Inflammatory macrophage treated with lipopolysaccharide for 4 hours (primary cell): ENCODE measurements around the gene ZBTB7C.
A peak's percentile ranks its signal among the peaks of the same experiment; 100 is the strongest.

Experiments
- DNase-seq: peaks from one replicate; pipeline ENCODE4 v3.0.0-alpha.2; 2020

The ZBTB7C gene

DNA sequence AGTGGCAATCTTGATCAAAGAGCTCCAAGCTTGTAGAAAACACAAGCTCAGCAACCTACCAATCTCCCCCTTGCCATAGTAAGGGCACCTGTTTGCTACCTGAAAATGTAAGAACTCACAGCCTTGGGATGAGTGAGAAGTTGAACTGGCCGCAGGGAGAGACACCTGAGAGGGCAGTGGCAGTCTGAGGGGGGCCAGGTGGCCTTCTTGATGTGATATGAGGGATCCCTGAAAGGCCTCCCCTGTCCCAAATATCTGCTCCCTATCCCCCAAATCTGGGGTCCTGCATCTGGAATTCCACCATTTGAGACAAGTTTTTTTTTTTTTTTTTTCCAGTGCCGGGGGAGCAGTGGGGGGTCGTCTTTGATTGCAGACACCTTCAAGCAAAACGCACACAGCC, 248.6 kb downstream of the ZBTB7C start:
- no peak for DNase-seq

GRCh38 chr18:48159816-48160215, 249.4 kb downstream of the ZBTB7C start:
- no peak for DNase-seq

DNA sequence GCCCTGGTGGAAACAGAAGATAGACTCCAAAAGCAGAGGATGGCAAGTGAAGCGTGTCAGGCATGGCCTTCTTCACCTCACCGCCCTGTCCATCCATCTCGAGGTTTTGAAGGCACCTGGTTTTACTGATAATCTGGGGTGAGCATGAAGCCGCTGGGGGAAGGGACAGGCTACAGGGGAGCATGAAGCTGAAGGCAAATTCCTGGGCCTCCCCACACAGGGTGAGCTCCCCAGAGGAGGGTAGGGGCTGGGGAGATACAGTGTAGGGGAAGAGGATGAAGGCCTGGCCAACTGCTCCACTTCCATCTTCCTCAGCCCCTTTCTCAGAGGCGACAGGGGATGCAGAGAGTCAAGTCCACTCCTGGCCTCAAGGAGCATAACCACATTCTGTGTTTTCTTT, 250.5 kb downstream of the ZBTB7C start:
- DNase-seq: no peak

GRCh38 chr18:48157956-48158355, 251.2 kb downstream of the ZBTB7C start:
- no peak for DNase-seq

DNA sequence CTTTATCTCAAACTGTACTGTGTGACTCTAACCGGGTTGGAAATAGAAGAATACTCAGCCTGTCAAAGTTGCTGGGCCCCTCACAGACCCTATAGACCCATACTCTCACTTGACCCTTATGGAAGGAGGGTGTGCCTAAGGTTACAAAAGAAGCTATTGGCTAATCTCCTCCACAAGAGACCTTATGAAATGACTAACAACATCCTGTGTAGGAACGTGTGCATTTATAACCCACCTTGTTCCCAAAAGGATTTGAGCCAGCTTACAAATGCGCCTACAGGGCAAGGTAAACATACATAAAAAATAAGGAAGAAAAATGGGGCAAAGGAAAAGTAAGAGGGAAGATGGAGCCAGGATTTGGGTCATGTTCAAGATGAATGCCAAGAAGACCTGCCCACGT, 253.3 kb downstream of the ZBTB7C start:
- no peak for DNase-seq

GRCh38 chr18:48154828-48155227, 254.4 kb downstream of the ZBTB7C start:
- no peak for DNase-seq

DNA sequence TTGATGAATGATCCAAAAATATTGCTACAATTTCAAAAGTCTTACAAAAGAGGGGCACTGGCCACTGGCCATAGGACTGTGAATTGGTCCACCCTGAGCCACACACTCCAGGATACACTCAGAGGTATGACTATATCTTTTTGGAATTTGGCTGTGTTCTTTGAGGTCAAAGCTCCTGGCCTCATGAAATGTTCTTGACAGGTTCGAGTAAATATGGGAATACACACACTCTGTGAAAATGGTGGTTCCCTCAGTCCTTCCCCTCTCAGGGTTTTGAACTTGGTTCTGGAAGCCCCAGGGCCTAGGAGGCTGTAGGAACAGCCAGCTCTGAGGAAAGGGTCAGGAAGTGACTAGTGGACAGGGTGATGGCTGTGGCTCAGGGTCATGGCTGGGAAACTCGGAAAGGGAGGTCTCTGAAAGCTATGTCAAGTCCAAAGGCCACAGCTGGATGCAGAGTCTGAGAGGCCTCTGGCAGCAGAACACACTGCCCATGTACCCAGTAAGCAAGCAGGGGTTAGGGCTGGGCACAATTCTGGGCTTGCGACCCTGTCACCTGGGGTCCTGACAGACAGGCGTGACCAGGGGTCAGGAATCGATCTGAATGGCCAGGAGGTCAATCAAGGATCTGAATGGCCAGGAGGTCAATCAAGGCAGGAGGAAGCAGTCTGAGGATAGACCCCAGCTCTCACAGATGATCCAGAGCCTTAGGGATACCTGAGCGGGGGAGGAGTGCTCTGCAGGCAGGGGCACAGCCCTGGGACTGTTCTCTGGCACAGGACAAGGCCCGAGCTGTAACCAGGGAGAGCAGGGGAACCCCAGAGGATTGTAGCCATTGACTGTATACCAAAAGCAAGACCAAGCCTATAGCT, 255.3 kb downstream of the ZBTB7C start:
- DNase-seq: no peak

DNA sequence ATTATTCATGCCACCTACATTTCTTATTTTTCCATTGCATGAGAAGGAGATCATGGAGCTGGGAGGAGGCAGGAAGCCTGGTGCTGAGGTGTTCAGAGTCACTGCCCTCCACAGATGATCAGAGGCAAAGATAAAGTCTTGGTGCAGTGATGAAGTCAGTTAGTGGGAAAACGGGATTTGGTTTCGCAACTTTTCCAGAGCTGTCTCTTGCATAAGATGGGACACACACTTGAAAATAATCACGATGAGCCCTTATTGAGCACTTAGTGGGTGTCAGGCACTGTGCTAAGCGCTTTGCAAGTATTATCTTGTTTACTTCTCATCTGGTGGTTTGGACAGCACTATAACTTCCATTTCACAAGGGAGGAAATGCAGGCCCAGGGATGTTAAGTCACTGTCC, 256.6 kb downstream of the ZBTB7C start:
- no peak for DNase-seq

DNA sequence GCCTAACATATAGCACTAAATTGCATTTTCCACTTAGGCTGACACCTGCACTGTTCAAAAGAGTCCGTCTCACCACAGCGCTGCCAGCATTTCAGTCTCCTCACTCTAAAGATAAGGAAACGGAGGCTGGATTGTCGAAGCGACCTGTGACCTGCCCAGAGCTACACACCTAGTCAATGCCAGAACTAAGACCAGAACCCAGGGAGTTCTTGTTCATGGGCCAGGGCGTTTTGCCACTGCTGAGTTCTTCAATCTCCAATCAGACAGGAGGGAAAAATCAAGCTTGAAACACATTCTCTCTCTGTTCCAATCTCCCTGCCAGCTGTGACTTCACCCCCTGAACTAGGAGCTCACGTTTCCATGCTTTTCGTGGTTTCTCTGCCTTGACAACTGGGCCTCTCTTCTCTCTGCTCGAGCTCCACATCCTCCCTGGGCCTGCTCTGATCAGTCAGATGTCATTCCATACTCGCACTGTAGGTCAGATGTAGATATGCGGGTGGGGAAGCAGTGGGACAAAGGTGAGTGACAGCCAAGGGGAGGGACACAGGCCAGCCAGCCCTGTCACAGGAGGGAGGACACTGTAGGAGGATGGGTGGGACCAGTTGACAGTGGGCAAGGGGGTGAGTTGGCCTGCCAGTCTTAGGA, 257.6 kb downstream of the ZBTB7C start:
- DNase-seq: no peak

DNA sequence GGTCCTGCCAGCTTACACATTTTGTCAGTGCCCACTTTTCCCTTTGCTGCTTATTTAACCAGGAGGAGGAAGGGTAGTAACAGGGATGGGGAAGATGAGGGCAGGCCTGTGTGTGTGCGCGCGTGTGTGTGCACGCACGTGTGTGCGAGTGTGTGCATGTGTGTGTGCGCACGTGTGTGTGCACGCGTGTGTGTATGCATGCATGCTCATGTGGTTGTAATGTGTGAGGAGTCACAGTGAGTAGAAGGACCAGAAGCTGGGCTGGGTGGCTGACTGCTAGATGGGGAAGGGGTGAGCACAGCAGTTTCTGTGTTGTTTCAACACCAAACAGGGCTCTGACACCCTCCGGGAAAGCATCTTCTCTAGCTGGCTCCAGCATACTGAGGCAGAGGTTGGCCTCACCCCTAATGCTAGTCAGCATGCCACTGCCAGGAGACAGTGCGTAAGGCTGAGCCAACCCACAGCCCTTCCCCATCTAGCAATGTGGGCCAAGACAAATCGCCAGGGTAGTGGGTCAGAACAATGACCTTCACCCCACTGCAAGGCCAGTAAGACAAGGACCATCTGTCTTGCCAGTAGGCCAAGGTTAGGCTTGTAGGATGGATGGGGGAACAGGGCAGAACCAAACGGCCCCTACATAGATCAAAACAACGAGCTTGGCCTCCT, 260.0 kb downstream of the ZBTB7C start:
- DNase-seq: no peak

DNA sequence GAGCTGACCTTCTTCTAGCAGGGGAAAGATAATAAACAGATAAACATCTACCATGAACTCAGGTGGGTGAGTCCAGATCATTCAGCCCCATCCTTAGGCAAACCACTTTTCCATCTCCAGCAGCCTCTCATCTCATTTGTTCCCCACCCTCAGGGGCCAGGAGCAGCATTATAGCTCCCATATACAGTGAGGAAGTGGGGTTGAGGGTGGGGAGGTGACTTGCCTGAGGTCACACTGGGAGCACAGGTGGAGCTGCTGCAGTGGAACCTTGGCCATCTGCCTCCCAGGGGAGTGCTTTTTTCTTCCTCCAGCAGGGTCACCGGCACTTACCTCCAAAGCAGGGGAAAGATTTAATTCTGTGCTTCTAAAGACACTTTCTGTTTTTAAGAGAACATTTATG, 266.2 kb downstream of the ZBTB7C start:
- no peak for DNase-seq

DNA sequence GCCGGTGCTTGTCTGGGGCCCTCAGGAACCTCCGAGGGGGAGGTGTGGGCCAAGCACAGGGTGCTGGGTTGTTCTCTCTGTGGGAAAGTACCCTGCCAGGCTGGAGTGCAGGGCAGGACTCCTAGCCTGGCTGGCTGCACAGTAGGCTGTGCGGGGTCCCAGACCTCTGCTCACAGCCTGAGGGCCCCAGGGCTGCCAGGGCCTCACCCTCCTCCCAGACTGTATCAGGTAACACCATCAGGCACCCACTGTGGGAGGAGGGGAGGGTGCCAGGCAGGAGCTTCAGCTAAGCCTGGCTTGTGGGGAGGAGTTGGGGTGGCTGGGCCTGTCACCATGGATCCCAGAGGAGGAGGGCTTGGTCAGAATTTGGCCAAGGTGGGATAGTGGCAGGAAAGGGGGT, 266.8 kb downstream of the ZBTB7C start:
- no peak for DNase-seq

GRCh38 chr18:48140731-48141130, 268.5 kb downstream of the ZBTB7C start:
- no peak for DNase-seq

DNA sequence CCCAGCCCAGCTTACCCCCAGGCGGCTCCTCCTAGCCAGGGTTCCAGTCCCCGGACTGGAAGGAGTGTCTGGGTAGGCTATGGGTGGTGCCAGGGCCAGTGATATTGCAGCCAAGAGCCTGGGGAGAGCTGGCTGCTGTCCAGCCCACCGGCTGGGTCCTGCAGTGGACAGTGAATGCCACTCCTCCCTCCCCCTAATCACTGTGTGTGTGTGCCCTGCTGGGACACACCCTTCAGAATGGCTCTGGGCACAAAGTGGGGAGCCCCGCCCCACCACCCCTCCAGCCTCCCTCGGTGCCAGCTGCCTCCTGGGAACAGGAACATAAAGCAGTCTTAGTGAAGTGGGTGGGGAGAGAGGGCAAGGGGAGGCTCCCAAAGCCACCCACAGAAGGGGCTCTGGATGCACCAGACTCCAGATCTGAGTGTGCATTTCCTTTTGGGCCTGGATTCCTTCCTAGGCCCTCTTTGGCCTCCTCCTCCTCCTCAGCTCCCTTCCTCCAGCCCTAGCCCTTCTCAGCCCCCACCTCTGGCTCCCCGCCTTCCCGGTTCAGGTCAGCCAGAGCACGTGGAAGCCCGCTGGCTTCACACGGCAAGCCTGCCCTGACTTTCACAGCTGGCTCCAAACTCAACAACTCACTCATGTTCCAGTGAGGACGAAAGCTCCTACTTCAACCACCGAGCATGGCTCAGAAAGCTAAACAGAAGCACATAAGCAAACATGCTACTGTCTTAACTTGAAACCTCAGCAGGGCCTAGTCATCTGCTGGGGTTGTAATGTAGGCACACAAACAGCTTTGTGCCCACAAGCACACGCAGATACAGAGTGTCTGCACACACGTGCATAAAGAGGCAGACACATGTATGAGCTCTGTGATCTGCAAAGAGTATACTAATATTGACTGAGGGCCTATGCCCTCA, 269.5 kb downstream of the ZBTB7C start:
- DNase-seq: no peak

DNA sequence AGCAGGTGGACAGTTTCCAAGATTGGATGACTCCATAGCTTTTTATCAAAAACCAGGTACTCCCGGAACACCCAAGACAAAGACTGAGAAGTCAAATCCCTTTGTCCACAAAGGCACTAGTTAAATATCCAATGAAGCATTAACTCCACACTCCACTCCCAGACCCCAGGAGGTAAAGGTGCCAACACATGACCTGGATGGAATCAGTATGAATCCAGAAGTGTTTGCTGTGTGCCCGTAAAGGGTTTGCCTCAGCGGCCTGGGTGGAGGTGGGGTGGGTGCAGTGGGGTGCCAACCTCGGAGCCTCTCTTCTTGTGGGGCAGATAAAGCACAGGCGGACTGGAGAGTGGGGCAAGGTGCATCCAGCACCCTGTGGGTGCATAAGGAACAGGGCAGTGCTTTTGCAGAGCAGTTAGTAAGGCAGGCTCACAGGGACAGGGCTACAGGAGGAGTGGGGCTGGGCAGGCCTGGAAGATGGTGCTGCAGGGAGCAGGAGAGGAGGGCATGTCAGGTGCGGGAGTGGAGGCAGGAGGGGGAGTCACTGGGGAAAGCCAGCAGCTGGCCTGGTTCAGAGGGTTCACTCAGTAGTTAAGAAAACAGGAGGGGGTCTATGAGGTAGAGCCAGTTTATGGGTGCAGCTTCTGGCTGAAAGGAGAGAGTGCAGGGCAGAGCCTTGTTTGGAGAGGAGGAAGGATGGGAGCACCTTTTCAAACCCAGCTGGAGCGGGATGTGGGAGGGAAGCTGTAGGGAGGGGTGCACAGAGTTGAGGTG, 270.3 kb downstream of the ZBTB7C start:
- no peak for DNase-seq

DNA sequence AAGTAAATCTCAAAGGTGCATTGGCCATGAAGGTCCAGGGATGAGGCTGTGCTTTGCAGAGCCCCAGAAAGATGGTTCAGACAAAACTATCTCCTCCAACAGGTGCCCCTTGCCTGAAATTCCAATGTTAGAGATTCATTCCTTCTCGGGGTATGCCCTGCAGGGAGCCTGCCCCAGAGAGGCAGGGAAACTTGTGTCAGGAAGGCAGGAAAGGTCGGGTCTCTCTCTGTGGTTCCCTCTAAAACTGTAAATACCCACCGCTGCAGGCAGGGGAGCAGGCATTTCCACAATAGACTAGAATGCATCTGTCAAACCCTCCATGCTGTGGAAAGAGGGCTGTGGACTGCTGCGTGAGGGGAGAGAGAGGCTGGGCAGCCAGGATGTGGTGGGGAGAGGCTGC, 271.0 kb downstream of the ZBTB7C start:
- no peak for DNase-seq

DNA sequence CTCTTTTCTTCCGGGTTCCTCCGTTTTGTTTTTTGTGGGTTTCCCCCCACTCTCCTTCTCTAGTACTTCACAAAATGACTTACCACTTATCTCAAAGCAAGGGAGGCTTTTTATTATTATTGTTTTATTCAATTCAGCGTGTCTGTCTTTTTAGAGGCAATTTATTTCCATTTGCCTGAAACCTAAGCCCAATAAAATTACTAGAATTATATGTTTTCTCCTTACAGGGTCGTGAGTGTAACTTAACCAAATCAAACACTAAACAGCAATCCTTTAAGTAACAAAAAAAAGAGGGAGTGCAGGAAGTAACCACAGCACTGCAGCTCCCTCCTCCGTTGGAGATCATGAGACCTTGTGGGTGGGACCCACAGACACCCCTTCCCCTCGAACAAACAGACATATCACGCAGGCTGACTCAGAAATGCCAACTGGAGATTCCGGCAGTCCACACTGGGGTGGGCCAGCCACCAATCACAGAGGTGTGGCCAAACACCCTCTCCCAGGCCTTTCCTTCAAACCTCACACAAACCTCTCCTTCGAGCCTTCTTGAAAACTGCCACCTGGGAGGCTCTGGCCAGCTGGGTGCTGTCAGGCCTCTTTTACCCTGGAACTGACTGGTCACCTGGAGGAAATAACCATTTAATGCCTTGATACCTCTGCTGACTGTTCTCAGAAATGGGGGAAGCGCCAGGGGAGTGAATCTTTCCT, 271.7 kb downstream of the ZBTB7C start:
- peak; percentile 46 for DNase-seq

GRCh38 chr18:48136827-48137373, 272.3 kb downstream of the ZBTB7C start:
- peak; percentile 7 for DNase-seq

DNA sequence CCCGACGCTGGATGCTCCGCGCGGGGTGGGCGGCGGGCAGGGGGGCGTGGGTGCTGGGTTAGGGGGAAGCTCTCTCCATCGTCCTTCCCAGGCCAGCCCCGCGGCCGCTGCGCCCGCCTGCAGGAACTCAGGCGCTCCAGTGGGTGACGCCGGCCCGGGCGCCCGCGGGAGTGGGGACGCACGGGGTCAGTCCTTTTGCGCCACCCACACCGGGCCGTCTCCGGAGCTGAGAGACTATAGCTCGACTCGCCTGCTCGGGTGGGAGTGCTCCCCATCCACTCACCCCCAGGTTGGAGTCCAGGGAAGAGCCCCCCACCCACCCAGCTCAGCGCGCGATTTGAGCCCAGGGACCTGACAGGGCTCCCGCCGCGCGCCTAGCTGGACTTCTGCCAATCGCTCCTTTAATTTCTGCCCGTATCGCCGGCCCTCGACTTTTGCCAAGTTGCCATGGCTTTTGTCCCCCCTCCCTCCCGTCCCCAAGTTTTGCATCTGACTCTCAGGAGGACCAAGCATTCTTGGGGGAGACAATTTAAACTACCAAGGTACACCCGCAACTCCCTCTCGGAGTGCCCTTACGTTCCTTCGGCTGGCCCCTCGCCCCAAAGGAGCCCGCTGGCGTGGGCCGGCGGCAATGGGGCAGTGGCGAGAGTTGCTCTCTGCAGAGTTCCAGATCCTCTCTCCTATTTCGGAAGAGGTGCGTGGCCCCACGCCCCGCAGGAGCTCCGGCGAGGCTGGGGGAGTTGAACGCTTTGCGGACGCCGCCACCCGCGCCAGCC, 272.9 kb downstream of the ZBTB7C start:
- DNase-seq: peak; percentile 15

DNA sequence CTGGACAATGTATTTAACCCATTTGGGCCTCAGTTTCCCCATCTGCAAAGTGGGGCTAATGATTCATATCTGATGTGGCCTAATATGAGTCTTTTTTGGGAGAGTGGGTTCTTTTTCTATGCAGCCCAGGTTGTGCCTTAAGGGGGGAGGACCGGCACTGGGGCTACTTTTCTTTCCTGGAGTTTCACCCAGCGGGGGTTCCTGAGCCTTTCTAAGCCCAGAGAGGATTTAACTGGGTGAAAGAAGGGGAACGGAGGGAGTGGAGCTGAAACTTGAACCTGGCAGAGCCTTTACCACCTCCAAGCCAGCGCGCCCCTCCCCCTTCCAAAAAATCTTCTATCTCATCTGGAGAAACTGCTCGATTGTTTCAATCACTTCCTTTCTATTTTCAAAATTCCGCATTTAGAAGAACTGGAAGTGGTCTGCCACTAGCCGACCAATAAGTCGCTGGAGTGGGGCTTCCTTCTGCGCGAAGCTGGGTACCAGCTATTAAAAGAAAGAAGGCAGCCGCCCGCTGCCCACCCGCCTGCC, 273.7 kb downstream of the ZBTB7C start:
- DNase-seq: peak; percentile 7
